PC-9 (cell line): Measurements from ENCODE around the gene KCTD12.

Experiments used
- CTCF ChIP-seq: fragments of 200-600 bp; sonication (generic); conservative IDR thresholded peaks from 2 replicates; pipeline ENCODE4 v1.6.1; 2017; ENCODE audit warnings: mixed run types, antibody characterized with exemption, mild to moderate bottlenecking, moderate library complexity
- EZH2 ChIP-seq: fragments of 200-600 bp; sonication (generic); IDR thresholded peaks from 2 replicates; pipeline ENCODE4 v1.8.0; 2017; ENCODE audit warnings: antibody characterized with exemption, low read depth

DNA sequence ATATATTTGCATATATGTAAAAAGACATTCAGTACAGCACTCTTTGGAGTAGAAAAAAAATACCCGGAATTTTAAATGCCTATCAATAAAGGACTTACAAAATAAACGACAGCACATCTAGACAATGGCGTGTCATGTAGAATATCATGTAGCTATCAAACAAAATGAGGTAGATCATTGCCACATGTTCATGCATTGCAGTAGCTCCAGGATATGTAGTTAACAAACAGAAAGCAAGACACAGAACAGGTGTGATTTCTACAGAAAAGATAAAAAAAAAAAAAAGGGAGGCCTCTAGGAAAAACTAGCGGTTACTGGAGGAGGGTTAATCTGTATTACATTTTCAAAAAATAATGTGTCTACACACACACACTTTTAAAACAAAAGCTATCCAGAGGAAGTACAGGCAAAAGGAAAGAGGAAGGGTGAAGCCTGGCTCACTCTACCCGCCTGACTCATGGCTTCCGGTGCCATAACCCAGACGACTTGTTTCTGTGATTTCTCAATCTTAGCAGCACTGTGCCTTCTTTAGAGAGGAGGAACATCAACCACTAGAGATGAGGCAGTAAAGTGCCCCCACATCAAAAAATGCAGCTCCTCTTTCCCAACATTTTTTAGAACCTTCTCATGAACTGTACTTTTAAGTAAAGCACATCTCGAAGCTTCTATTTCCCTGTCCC lies 6.9 kb downstream of the KCTD12 start:
- TF ChIP-seq CTCF (no peak), EZH2 (no peak)
